ENCODE measurements around the gene CYSTM1. TPM values are rescaled to one million over a fixed set of nuclear protein-coding genes. Genes with fewer than 3 reads are reported as not detected.

The CYSTM1 gene
- total and polyA plus RNA-seq, 2 donors (not counting 3 experiments of a cell fraction or from before 2014, with no cell fraction given) = 28.9 to 41.5 TPM

DNA sequence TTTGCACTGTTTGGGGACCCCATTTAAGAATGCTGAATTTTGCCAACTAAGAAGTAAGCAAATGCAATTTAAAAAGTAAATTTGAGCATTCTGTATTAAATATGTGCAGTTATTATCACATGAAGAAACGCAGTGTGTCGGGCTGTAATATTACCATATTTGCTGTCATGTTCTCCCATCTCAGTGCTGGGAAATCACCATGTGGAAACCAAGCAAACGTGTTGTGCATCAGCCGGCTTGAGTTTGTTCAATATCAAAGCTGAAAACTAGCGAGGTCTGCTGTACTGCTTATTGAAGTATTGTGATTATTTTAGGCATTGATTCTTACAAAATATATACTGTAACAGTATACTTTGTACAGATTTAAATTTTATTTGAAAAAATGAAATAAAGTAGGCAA, 46.6 kb upstream of the CYSTM1 start:
- Histone ChIP-seq H3K79me2 (ENCODE audit: control insufficient read depth, insufficient read depth, low read length) (no peaks in the 10 kb centered on the region), H4K20me1 (replicated peaks; ENCODE audit: control insufficient read depth, extremely low read depth, insufficient read depth, low read length) (no peaks in the 10 kb centered on the region), H3K9ac (replicated peaks; ENCODE audit: extremely low read depth, insufficient read depth, low read length) (no peak overlapping the region), H3K4me1 (ENCODE audit: control insufficient read depth, extremely low read depth, insufficient read depth, low read length) (peaks cover 14% of the 10 kb centered on the region), H3K9me1 (replicated peaks; ENCODE audit: control insufficient read depth, extremely low read depth, insufficient read depth, low read length) (no peaks in the 10 kb centered on the region), H3K4me3 (replicated peaks in 1 of 3; ENCODE audit: insufficient read depth in 1 of 3, low read depth in 1 of 3, low read length in 3 of 3) (no peak overlapping the region), H3K27ac (ENCODE audit: insufficient read depth, low read depth, low read length) (no peak overlapping the region), H3K36me3 (ENCODE audit: control insufficient read depth in 2 of 2, extremely low read depth in 1 of 2, insufficient read depth in 2 of 2, low read length in 2 of 2) (no peaks in the 10 kb centered on the region), H2AFZ (ENCODE audit: low read depth, low read length) (no peak overlapping the region), H3K9me3 (replicated peaks; ENCODE audit: control insufficient read depth, insufficient read depth, low read length) (no peaks in the 10 kb centered on the region), H3K4me2 (ENCODE audit: insufficient read depth, low read length) (no peak overlapping the region), H3K27me3 (ENCODE audit: control insufficient read depth in 2 of 2, insufficient read depth in 2 of 2, low read length in 2 of 2) (no peaks in the 10 kb centered on the region)
- no peak for TF ChIP-seq EZH2 (IDR thresholded peaks at IDR 0.05; ENCODE audit: borderline replicate concordance, low read depth, low read length, severe bottlenecking)
- TF ChIP-seq GATA2 (IDR thresholded peaks at IDR 0.05; ENCODE audit: insufficient read depth, insufficient read length, low read depth, low read length) = no peak
- TF ChIP-seq MYC (IDR thresholded peaks at IDR 0.05; ENCODE audit: low read depth, low read length) = no peak
- TF ChIP-seq POLR2A (IDR thresholded peaks at IDR 0.05; ENCODE audit: low read depth, low read length) = no peak
- TF ChIP-seq, protein P1, sequence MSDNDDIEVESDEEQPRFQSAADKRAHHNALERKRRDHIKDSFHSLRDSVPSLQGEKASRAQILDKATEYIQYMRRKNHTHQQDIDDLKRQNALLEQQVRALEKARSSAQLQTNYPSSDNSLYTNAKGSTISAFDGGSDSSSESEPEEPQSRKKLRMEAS (IDR thresholded peaks at IDR 0.05; ENCODE audit: insufficient read depth, insufficient read length) = no peak
- no peak for TF ChIP-seq FOS (IDR thresholded peaks at IDR 0.05; ENCODE audit: borderline replicate concordance, insufficient read depth, low read length)
- TF ChIP-seq JUN (IDR thresholded peaks at IDR 0.05; ENCODE audit: borderline replicate concordance, insufficient read depth, insufficient read length, low read depth) = no peak
- TF ChIP-seq, protein P2, sequence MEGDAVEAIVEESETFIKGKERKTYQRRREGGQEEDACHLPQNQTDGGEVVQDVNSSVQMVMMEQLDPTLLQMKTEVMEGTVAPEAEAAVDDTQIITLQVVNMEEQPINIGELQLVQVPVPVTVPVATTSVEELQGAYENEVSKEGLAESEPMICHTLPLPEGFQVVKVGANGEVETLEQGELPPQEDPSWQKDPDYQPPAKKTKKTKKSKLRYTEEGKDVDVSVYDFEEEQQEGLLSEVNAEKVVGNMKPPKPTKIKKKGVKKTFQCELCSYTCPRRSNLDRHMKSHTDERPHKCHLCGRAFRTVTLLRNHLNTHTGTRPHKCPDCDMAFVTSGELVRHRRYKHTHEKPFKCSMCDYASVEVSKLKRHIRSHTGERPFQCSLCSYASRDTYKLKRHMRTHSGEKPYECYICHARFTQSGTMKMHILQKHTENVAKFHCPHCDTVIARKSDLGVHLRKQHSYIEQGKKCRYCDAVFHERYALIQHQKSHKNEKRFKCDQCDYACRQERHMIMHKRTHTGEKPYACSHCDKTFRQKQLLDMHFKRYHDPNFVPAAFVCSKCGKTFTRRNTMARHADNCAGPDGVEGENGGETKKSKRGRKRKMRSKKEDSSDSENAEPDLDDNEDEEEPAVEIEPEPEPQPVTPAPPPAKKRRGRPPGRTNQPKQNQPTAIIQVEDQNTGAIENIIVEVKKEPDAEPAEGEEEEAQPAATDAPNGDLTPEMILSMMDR (IDR thresholded peaks at IDR 0.05; ENCODE audit: extremely low read depth in 1 of 2, insufficient read depth in 1 of 2, low read depth in 1 of 2, low read length in 2 of 2) = no peak
- TF ChIP-seq POLR2AphosphoS5 (IDR thresholded peaks at IDR 0.05; ENCODE audit: insufficient read depth, low read depth, low read length) = no peak
- BruUV-seq (replicated peaks) = no TSS peak
- POLR2A ChIA-PET = no interaction called here
- CTCF ChIA-PET = interaction anchor here (1.4 to 1.9 kb wide), 3 partner anchors 17 to 56 kb away, joined by 3 to 5 read pairs (median 4); no protein-coding TSS in a partner anchor
- intact Hi-C loops (cut with micrococcal nuclease) (no loop called here), dilution Hi-C loops (cut with MboI; ENCODE audit: extremely low pct_ligation_motif_present, low sequenced_read_pairs) (no loop called here)
- DNase-seq (ENCODE audit: low read depth, low spot score) = no peak
- no peak for FAIRE-seq
